ENCODE data around the gene APP. TPM values are rescaled to one million over a fixed set of nuclear protein-coding genes. Genes with fewer than 3 reads are reported as not detected.
"Not testable (repeated sequence)": the region's sequence is repeated elsewhere in the genome, so short reads cannot be mapped to it uniquely, and the experiment has no call there.

Gene APP
- total RNA-seq, 2 donors from 2014 or later: 6.1 to 7.8 TPM

DNA sequence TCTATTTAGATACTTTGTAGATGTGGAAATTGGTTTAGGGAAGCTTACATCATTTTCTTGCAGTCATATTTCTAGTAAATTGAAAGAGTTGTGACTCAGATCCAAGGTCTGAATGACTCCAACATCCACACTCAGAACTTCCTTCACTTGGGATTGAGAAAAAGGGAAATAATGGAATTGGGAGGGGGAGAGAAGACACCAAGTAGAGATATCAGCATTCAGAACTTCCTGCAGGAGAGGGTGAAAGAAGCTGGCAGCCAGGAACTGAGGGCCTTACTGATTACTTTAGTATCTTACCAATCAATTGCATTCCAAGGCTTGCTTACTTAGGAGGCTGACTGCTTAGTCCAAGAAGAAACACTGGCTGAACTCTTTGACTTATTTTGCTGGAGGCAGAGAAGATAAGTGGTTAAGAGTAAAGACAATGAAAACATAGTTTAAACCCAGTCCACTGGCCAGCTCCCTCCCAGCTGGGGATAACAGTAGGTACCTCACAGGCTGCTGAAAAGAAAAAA, 21.7 kb downstream of the APP start:
- DNase-seq (ENCODE audit: low spot score): no peak
- no peaks in the 10 kb centered on the region for H3K36me3 Mint-ChIP-seq
- no peak overlapping the region for H3K4me3 Mint-ChIP-seq

DNA sequence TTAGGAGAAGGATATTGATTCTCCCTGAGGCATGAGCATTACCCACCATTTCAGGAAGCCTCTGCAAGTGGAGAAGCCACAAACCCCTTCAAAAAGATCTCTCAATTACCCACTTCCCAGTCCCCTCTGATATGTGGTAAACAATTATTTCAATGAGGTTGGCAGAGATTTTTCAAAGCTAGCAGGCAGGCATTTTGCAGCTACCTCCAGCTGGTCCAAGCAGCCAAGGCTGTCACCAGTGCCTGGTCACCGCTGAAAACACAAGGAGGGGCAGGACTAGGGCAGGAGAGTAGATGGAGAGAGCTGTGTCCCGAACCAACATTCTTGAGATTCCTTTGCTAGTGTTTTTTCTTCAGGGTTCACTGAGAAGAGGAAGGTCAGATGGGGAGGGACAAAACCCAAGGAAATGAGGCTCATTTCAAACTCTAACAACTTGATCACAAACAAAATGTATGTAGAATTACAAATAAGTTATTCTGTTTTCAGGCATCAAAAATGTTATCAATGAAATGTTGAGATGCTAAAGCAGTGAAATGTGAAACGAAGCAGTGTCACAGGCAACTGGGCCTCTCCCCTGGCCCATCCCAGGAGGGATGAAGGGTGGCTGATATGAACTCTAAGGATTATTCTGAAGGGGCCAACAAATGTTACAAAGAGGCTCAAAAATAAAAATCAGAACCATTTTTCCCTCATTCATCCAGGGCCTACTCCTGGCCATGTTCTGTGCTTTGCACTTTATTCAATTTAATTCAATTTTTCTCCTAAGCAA, 22.3 kb downstream of the APP start:
- DNase-seq (ENCODE audit: low spot score): no peak

More for the DNA sequence above, 21.7 kb downstream of the APP start:
- ATAC-seq: no peak
- no peaks in the 10 kb centered on the region for H3K4me1 Mint-ChIP-seq (ENCODE audit: low read depth in 2 of 2)
- H3K9me3 Mint-ChIP-seq: no peaks in the 10 kb centered on the region
- H3K27ac Mint-ChIP-seq: no peak overlapping the region
- no peaks in the 10 kb centered on the region for H3K27me3 Mint-ChIP-seq

DNA sequence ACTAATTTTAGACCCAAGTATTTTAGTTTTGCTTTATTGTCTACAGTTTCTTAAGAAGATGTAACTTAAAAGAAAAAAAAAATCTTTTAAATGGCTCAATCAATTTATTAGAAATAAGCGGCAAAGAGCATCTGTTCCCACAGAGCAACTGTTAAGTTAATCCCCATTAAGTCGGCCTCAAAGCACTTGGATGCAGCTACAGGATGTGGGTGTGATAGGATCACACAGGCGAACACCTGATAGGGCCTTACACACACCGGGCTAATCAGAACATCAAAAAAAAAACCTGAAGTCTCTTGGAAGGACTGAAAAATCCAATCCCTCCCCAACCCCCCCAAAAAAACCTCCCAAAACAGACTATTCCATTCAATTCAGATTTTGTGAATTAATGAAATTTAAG, 23.0 kb downstream of the APP start:
- DNase-seq (ENCODE audit: low spot score) (no peak), ATAC-seq (no peak)
- H3K27ac Mint-ChIP-seq: no peak overlapping the region
- no peaks in the 10 kb centered on the region for H3K9me3 Mint-ChIP-seq
- no peaks in the 10 kb centered on the region for H3K4me1 Mint-ChIP-seq (ENCODE audit: low read depth in 2 of 2)
- no peaks in the 10 kb centered on the region for H3K27me3 Mint-ChIP-seq
- H3K4me3 Mint-ChIP-seq: no peak overlapping the region
- no peaks in the 10 kb centered on the region for H3K36me3 Mint-ChIP-seq

More for the DNA sequence above, 22.3 kb downstream of the APP start:
- Mint-ChIP-seq H3K27ac (no peak overlapping the region), H3K4me3 (no peak overlapping the region), H3K9me3 (no peaks in the 10 kb centered on the region), H3K36me3 (no peaks in the 10 kb centered on the region), H3K27me3 (no peaks in the 10 kb centered on the region), H3K4me1 (ENCODE audit: low read depth in 2 of 2) (no peaks in the 10 kb centered on the region)
- no peak for ATAC-seq

DNA sequence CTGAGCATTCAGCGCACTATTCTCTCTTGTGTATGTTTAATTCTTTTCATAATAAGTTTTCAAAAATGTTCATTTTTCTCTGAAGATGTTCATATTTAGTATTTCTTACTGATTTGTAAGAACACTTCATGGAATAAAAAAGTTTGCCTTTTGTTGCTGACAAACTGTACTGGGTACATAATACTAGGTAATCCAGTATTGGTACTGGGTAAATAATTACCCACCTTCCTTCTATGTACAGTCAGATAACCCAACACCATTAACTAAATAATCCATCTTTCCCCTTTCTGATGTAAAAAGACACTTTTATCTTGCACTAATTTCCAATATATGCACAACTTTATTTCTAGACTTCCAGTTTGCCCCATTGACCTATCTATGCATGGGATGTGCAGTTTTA, 23.9 kb downstream of the APP start:
- Mint-ChIP-seq H3K27me3 (no peaks in the 10 kb centered on the region), H3K9me3 (no peaks in the 10 kb centered on the region), H3K4me3 (no peak overlapping the region), H3K36me3 (no peaks in the 10 kb centered on the region), H3K4me1 (ENCODE audit: low read depth in 2 of 2) (no peaks in the 10 kb centered on the region), H3K27ac (no peak overlapping the region)
- DNase-seq (ENCODE audit: low spot score): no peak
- no peak for ATAC-seq

DNA sequence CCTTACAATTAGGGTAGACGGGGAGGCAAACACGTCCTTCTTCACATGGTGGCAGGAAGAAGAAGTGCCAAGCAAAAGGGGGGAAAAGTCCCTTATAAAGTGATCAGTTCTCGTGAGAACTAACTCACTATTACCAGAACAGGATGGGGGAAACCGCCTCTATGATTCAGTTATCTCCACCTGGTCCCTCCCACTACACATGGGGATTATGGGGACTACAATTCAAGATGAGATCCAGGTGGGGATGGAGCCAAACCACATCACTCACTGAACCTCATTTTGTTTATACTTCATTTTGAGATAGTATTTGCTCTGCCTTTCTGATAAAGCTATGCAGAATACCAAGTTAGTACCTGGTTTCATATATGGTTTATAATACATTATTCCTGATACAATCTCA, 26.5 kb downstream of the APP start:
- Mint-ChIP-seq H3K4me1 (ENCODE audit: low read depth in 2 of 2) (no peaks in the 10 kb centered on the region), H3K4me3 (no peak overlapping the region), H3K27ac (no peak overlapping the region)

DNA sequence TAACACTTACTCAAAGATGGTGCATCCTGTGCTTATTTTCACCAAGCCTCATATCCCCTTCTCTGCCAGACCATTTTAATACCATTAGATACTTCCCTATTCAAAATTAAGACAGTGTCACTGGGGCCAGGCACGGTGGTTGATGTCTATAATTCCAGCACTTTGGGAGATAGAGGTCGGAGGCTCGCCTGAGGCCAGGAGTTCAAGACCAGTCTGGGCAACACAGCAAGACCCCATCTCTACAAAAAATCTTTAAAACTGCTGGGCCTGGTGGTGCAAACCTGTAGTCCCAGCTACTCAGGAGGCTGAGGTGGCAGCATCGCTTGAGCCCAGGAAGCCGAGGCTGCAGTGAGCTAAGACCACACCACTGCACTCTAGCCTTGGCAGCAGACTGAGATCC, 28.2 kb downstream of the APP start:
- no peak for ATAC-seq
- no peak for DNase-seq (ENCODE audit: low spot score)
- no peak overlapping the region for H3K27ac Mint-ChIP-seq
- no peaks in the 10 kb centered on the region for H3K36me3 Mint-ChIP-seq
- no peak overlapping the region for H3K4me3 Mint-ChIP-seq
- no peaks in the 10 kb centered on the region for H3K9me3 Mint-ChIP-seq
- H3K27me3 Mint-ChIP-seq: peaks cover 0 to 4% of the 10 kb centered on the region in 2 donors
- no peaks in the 10 kb centered on the region for H3K4me1 Mint-ChIP-seq (ENCODE audit: low read depth in 2 of 2)

More for the DNA sequence above, 26.5 kb downstream of the APP start:
- no peaks in the 10 kb centered on the region for H3K36me3 Mint-ChIP-seq
- ATAC-seq (no peak), DNase-seq (ENCODE audit: low spot score) (no peak)
- H3K27me3 Mint-ChIP-seq: no peaks in the 10 kb centered on the region
- no peaks in the 10 kb centered on the region for H3K9me3 Mint-ChIP-seq

DNA sequence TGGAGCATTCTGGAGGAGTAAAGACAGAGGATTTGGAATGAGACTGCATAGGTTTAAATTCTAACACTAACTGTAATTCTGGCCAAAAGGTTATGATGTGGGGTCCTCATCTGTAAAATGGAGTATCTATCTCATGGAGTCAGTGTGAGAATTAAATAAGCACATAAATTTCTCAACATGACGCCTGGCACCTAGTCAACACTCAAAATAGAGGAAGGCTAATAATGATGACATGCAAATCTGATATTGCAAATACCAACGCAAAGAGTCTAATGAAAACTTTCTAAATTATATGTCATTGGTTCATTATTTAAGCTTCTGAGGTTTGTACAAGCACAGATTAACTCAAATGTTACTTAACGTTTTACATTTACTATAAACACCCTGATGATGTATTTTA, 29.6 kb downstream of the APP start:
- H3K27ac Mint-ChIP-seq: no peak overlapping the region
- ATAC-seq (no peak), DNase-seq (ENCODE audit: low spot score) (no peak)
- H3K36me3 Mint-ChIP-seq: no peaks in the 10 kb centered on the region
- no peak overlapping the region for H3K4me3 Mint-ChIP-seq
- H3K4me1 Mint-ChIP-seq (ENCODE audit: low read depth in 2 of 2): no peaks in the 10 kb centered on the region
- peaks cover 0 to 4% of the 10 kb centered on the region in 2 donors for H3K27me3 Mint-ChIP-seq
- H3K9me3 Mint-ChIP-seq: no peaks in the 10 kb centered on the region

DNA sequence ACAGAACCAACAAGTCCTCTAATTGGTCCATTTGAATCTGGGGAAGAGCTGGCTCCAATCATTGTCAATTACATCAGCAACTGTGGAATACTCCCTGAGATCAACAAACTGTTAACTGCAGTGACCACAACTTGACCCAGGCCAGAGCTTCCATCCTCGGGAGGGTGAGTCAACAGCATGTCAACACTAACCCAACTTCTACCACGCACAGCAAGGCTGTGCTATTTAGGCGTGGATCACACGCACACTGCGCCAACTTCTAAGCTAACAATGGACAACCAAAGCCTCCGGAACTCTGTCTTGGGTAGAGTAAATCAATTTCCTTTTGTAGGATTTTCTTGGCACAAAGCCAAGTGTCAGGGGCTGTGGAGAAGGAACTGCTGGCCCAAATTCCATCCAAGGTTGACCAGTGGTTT, 30.4 kb downstream of the APP start:
- Mint-ChIP-seq H3K4me1 (ENCODE audit: low read depth in 2 of 2) (no peaks in the 10 kb centered on the region), H3K27me3 (peaks cover 0 to 4% of the 10 kb centered on the region in 2 donors), H3K4me3 (no peak overlapping the region), H3K27ac (no peak overlapping the region), H3K36me3 (no peaks in the 10 kb centered on the region), H3K9me3 (no peaks in the 10 kb centered on the region)
- no peak for DNase-seq (ENCODE audit: low spot score)
- no peak for ATAC-seq

DNA sequence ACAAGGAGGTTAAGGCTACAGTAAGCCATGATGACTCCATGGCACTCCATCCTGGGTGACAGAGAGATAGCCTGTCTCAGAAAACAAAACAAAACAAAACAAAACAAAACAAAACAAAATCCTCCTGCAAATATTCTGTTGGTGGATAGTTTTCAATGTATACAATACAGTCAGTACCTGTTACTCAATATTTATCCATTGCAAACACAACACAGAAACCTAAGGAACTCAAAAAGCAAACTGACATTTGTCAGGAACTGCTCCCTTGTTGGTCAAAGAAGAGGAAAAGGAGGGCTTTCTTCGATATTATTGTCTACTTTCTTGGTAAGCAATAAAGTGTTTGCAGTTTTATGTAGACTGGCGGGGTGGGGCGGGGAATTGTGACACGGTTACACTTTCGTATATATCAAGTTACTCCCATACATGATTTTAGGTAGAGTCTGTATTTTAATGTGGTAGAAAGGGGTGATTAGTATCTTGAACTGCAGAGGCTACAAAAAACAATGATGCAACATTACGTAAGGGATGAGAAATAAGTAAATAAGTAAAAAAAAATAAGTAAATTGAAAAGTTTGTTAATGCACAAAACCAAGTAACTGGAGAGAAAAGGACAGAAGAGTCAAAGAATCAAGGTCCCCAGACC, 31.8 kb downstream of the APP start:
- Mint-ChIP-seq H3K27ac (no peak overlapping the region), H3K9me3 (no peaks in the 10 kb centered on the region), H3K36me3 (no peaks in the 10 kb centered on the region), H3K4me1 (ENCODE audit: low read depth in 2 of 2) (no peaks in the 10 kb centered on the region), H3K4me3 (no peak overlapping the region), H3K27me3 (peaks cover 0 to 4% of the 10 kb centered on the region in 2 donors)
- DNase-seq (ENCODE audit: low spot score): no peak
- no peak for ATAC-seq

DNA sequence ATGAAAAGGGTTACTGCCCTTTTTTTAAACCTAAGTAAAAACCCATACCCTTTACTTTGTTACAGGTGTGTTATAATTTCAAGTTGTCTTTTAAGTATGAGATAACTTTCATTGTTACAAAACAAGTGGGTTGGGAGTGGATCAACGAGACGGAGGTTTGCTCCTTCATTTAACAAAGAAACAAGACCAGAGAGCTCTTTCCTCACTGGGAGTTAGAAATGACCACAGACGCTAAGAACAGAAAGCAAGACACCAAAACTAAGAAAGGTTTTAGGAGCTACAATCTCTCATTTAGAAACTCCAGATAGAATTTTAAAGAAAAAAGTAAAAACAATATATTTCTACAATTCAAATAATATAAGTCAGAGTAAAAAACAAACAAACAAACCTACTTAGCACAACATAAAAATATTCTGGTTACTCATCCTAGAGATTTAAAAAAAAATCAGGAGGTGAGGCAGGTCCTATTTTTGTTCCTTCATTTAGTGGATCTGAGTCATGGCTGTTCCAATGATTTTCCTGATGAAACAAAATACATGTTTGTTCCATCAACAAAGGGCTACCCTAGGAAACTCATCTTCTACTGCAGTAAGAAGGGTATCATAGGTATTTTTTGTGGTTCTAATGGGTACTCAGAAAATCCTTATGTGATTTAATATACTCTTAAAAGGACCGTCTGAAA, 33.0 kb downstream of the APP start:
- no peak overlapping the region for H3K4me3 Mint-ChIP-seq
- no peak for ATAC-seq
- no peak overlapping the region for H3K27ac Mint-ChIP-seq

DNA sequence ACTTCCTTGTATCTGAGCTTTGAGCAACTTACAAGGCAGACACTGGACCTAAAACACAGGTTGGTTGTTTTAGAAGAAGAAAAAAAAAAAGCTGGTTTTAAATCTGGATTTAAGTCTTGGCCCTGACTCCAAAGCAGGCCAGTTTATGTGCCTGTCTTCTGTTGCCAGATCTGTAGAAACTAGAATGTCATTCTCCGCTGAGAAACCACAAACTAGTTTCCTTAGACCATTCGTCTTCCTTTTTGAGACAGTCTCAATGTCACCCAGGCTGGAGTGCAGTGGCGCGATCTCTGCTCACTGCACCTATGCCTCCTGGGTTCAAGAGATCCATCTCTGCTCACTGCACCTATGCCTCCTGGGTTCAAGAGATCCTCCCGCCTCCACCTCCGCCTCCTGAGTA, 33.9 kb downstream of the APP start:
- Mint-ChIP-seq H3K4me1 (ENCODE audit: low read depth in 2 of 2) (no peaks in the 10 kb centered on the region), H3K4me3 (no peak overlapping the region), H3K27me3 (peaks cover 0 to 4% of the 10 kb centered on the region in 2 donors), H3K27ac (no peak overlapping the region), H3K9me3 (no peaks in the 10 kb centered on the region), H3K36me3 (no peaks in the 10 kb centered on the region)
- ATAC-seq (no peak), DNase-seq (ENCODE audit: low spot score) (no peak)

More for the DNA sequence above, 33.0 kb downstream of the APP start:
- H3K36me3 Mint-ChIP-seq: no peaks in the 10 kb centered on the region
- DNase-seq (ENCODE audit: low spot score): no peak
- no peaks in the 10 kb centered on the region for H3K4me1 Mint-ChIP-seq (ENCODE audit: low read depth in 2 of 2)
- peaks cover 0 to 4% of the 10 kb centered on the region in 2 donors for H3K27me3 Mint-ChIP-seq
- H3K9me3 Mint-ChIP-seq: no peaks in the 10 kb centered on the region

DNA sequence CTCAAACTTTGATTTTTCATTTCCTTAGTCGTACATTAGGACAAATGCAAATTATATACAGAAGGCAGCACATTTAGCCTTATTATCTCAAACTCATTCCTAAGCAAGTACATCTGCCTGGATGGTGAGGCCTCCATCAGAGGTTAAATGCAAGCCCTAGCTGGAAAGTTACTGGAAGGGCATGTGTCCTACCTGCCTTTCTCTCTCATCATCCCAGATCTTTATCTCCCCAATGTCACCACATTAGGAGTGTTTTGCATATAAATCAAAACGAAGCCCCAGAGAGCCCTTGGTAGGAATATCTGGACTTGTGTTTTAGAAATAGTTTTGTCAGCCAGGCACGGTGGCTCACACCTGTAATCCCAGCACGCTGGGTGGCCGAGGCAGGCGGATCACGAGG, 35.0 kb downstream of the APP start:
- no peaks in the 10 kb centered on the region for H3K36me3 Mint-ChIP-seq
- H3K9me3 Mint-ChIP-seq: no peaks in the 10 kb centered on the region
- H3K4me1 Mint-ChIP-seq (ENCODE audit: low read depth in 2 of 2): no peaks in the 10 kb centered on the region
- H3K27ac Mint-ChIP-seq: no peak overlapping the region
- ATAC-seq: no peak
- peaks cover 0 to 4% of the 10 kb centered on the region in 2 donors for H3K27me3 Mint-ChIP-seq
- no peak for DNase-seq (ENCODE audit: low spot score)
- H3K4me3 Mint-ChIP-seq: no peak overlapping the region

DNA sequence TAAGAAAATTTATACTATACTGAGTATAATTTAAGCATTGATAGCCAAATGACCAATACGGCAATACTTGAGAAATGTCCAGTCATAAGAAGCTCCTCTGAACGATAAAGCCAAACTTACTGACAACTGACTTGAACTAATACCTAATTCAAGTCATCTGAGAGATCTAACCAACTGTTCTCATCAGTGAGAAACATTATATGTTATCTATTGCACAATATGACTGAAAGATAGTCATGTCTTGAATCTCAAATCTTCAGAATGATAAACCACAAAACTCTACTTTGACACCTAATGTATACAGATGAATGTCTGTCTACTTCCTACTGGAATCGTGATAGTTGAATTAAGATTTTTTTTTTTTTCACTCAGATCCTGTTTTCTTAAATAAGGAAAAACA, 39.0 kb downstream of the APP start:
- Mint-ChIP-seq H3K4me3 (no peak overlapping the region), H3K27ac (no peak overlapping the region), H3K27me3 (peaks cover 0 to 2% of the 10 kb centered on the region in 2 donors), H3K4me1 (ENCODE audit: low read depth in 2 of 2) (no peaks in the 10 kb centered on the region), H3K9me3 (no peaks in the 10 kb centered on the region), H3K36me3 (no peaks in the 10 kb centered on the region)
- ATAC-seq (no peak), DNase-seq (ENCODE audit: low spot score) (no peak)

DNA sequence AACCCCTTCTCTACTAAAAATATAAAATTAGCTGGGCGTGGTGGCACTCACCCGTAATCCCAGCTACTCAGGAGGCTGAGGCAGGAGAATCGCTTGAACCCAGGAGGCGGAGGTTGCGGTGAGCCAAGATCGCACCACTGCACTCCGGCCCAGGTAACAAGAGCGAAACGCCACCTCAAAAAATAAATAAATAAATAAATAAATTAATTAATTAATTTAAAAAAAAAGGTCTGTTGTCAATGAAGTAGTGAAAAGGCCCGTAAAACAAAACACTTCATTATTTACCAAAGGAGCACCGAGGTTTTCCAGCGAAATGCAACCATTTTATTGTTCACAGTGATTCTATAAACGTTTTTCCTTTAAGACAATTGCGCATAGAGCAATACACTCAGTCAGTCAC, 39.5 kb downstream of the APP start:
- H3K27me3 Mint-ChIP-seq; H3K4me3 Mint-ChIP-seq; H3K4me1 Mint-ChIP-seq (ENCODE audit: low read depth in 2 of 2); ATAC-seq; DNase-seq (ENCODE audit: low spot score); H3K36me3 Mint-ChIP-seq; H3K9me3 Mint-ChIP-seq; H3K27ac Mint-ChIP-seq: not testable (repeated sequence)
